Upper lobe of left lung (tissue), 6 donors: ENCODE measurements around the gene MMP24. TPM values are rescaled to one million over a fixed set of nuclear protein-coding genes. Genes with fewer than 3 reads are reported as not detected.

ENCODE experiments used
- ATAC-seq, 2 donors: fragments of 200-7000 bp; cut with Tn5 transposase; one replicate each; pipeline ENCODE4 v1.9.1; 2022; ENCODE audit warnings: mild to moderate bottlenecking in 2 of 2, moderate library complexity in 2 of 2; ENCODE audit not compliant: low FRiP score in 2 of 2
- DNase-seq, 2 donors: peaks; one replicate each; pipeline ENCODE4 v3.0.0-alpha.2; 2019 to 2020
- H3K27ac ChIP-seq, 4 donors: fragments of 200-600 bp; sonication (generic); one replicate each; pipeline ENCODE4 v1.5.1; 2016 to 2019
- H3K27me3 ChIP-seq, 4 donors: fragments of 200-600 bp; sonication (generic); one replicate each; pipeline ENCODE4 v1.5.1; 2017 to 2019
- H3K36me3 ChIP-seq, 4 donors: fragments of 200-600 bp; sonication (generic); one replicate each; pipeline ENCODE4 v1.5.1; 2016 to 2019
- H3K4me1 ChIP-seq, 4 donors: fragments of 200-600 bp; sonication (generic); one replicate each; pipeline ENCODE4 v1.5.1; 2018 to 2019
- H3K4me3 ChIP-seq, 4 donors: fragments of 200-600 bp; sonication (generic); one replicate each; pipeline ENCODE4 v1.5.1; 2017 to 2019; ENCODE audit warnings: mild to moderate bottlenecking in 2 of 4, moderate library complexity in 1 of 4
- H3K9me3 ChIP-seq, 4 donors: fragments of 200-600 bp; sonication (generic); one replicate each; pipeline ENCODE4 v1.5.1; 2018 to 2019
- EP300 ChIP-seq, 4 donors: sonication (generic); formaldehyde crosslinking; IDR thresholded peaks; one replicate each; pipeline ENCODE4 v1.5.1; 2017; ENCODE audit warnings: antibody characterized with exemption in 4 of 4, control low read depth in 2 of 4
- POLR2A ChIP-seq, 4 donors: fragments of 450-650 bp; IDR thresholded peaks; one replicate each; pipeline ENCODE4 v1.5.1; 2016 to 2017; ENCODE audit warnings: antibody characterized with exemption in 4 of 4, mild to moderate bottlenecking in 2 of 4
- POLR2AphosphoS5 ChIP-seq, 2 donors: sonication (generic); formaldehyde crosslinking; IDR thresholded peaks; one replicate each; pipeline ENCODE4 v1.5.1; 2017; ENCODE audit warnings: antibody characterized with exemption in 2 of 2
- WGBS, 2 donors: methylation state at CpG; one replicate each; pipeline ENCODE4 v1.1.5; 2017 to 2018; 5-methylcytosine and 5-hydroxymethylcytosine counted together
- total RNA-seq, 6 donors: library from RNA; depleted of rRNA in 4 of 6; stranded (reverse); fragments of >200 nt in 4 of 6; gene quantifications; one replicate each; pipeline versions ENCODE4 v1.1.0 to v1.2.1, GENCODE V29; 2016 to 2021
- TF ChIP-seq, protein P1 (sequence below), 6 experiments: fragments of 450-650 bp in 4 of 6; fragments of 200-600 bp in 2 of 6; sonication (generic) in 2 of 6; IDR thresholded peaks; one replicate each; pipeline ENCODE4 v1.5.1; 2016 to 2019; ENCODE audit warnings: antibody characterized with exemption in 6 of 6
- donor health status: DM: no; HTN: no; CAD: no; lungs with moderate emphysema.
- donor health status: DM: no; HTN: yes; CAD: no; lungs with severe emphysema.

Gene MMP24
- total RNA-seq, 6 donors from 2014 or later = 7.3 to 25.4 (median 15.6) TPM

DNA sequence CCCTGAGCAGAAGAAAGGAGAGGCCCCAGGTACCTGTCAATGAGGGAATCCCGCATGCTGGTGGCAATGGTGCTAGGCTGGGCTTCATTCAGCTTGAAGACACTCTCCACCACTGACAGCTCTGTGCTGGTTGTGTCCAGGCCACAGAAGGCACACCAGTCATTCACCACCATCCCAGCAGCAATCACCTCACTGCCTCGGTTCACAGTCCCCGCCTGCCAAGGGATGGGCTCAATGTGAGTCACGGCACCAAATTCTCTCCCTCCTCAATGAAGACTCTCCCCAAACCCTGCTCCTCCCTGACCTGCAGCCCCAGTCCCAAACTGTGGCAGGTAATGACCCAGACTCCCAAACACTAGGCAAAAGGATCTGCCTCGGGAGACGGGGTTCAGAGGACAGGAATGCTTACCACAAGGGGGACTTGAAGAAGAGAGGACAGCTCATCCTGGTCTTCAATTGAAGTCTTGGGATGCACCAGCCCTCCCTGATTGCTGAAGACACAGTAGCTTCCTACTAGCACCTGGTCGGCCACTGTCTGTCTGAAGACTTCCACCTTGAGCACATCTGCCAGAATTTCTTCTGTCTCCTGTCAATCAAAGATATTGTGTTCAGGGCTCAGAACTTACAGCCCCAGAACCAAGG, 53.2 kb downstream of the MMP24 start:
- TF ChIP-seq POLR2AphosphoS5 (IDR thresholded peaks at IDR 0.05) (no peak), EP300 (IDR thresholded peaks at IDR 0.05) (no peak)
- TF ChIP-seq, protein P1, sequence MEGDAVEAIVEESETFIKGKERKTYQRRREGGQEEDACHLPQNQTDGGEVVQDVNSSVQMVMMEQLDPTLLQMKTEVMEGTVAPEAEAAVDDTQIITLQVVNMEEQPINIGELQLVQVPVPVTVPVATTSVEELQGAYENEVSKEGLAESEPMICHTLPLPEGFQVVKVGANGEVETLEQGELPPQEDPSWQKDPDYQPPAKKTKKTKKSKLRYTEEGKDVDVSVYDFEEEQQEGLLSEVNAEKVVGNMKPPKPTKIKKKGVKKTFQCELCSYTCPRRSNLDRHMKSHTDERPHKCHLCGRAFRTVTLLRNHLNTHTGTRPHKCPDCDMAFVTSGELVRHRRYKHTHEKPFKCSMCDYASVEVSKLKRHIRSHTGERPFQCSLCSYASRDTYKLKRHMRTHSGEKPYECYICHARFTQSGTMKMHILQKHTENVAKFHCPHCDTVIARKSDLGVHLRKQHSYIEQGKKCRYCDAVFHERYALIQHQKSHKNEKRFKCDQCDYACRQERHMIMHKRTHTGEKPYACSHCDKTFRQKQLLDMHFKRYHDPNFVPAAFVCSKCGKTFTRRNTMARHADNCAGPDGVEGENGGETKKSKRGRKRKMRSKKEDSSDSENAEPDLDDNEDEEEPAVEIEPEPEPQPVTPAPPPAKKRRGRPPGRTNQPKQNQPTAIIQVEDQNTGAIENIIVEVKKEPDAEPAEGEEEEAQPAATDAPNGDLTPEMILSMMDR (IDR thresholded peaks at IDR 0.05) = no peak
- H3K27me3 ChIP-seq = no peaks in the 10 kb centered on the region
- ATAC-seq = no peak
- H3K4me1 ChIP-seq = peaks cover 29 to 48% (median 33%) of the 10 kb centered on the region in 4 donors
- 88 to 98% methylated on average over 5 to 7 of the region's 7 CpGs for WGBS, 2 donors
- peaks cover 5 to 54% (median 29%) of the 10 kb centered on the region in 4 donors for H3K36me3 ChIP-seq
- H3K27ac ChIP-seq = peak overlapping the region in 1 of 4 donors; percentile 96
- no peak overlapping the region for H3K4me3 ChIP-seq
- DNase-seq = no peak
- no peaks in the 10 kb centered on the region for H3K9me3 ChIP-seq

DNA sequence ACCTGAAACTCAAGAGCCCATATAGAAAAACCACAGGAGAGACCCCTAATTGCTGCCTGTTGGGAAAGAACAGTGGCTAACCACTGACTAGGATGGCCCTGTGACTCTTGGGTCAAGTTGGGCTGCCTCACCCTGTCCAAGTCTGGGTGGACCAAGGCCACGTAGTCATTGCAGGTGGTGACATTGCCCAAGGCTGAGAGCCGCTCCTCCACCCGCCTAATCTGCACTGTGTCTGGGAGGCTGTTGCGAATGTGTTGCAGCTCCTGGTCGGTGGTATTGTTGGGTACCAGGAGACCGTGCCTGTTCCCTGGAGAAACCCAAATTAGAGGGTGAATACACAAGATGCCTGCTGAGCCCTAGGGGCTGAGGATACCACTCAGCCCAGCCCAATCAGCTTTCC, 54.0 kb downstream of the MMP24 start:
- no peak overlapping the region for H3K4me3 ChIP-seq
- no peak overlapping the region for H3K27ac ChIP-seq
- no peak for ATAC-seq
- no peaks in the 10 kb centered on the region for H3K27me3 ChIP-seq
- H3K9me3 ChIP-seq = no peaks in the 10 kb centered on the region
- WGBS, 2 donors = 87 to 95% methylated on average over 6 of the region's 6 CpGs
- H3K36me3 ChIP-seq = peaks cover 5 to 45% (median 25%) of the 10 kb centered on the region in 4 donors
- TF ChIP-seq POLR2AphosphoS5 (IDR thresholded peaks at IDR 0.05) (no peak), EP300 (IDR thresholded peaks at IDR 0.05) (no peak), POLR2A (IDR thresholded peaks at IDR 0.05) (no peak)
- TF ChIP-seq, protein P1 (IDR thresholded peaks at IDR 0.05) = no peak
- no peak for DNase-seq
- H3K4me1 ChIP-seq = peaks cover 33 to 49% (median 36%) of the 10 kb centered on the region in 4 donors

DNA sequence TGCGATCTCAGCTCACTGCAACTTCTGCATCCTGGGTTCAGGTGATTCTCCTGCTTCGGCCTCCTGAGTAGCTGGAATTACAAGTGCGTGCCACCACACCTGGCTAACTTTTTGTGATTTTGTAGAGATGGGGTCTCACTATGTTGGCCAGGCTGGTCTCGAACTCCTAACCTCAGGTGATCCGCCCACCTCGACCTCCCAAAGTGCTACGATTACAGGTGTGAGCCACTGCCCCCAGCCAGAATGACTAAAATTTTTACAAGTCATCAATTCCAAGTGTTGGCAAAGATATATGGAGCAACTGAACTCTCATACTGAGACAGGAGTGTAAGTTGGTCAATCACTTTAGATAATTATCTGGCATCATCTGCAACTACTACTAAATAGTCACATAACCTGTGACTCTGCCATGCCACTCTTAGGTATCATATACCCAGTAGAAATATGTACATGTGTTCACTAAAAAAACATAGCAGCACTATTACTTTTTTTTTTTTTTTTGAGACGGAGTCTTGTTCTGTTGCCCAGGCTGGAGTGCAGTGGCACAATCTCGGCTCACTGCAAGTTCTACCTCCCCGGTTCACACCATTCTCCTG, 55.1 kb downstream of the MMP24 start:
- peaks cover 22 to 39% (median 27%) of the 10 kb centered on the region in 4 donors for H3K4me1 ChIP-seq
- H3K9me3 ChIP-seq = no peaks in the 10 kb centered on the region
- DNase-seq = no peak
- ATAC-seq = no peak
- 95 to 96% methylated on average over 10 of the region's 10 CpGs for WGBS, 2 donors
- H3K27me3 ChIP-seq = no peaks in the 10 kb centered on the region
- no peak overlapping the region for H3K27ac ChIP-seq
- peaks cover 5 to 36% (median 23%) of the 10 kb centered on the region in 4 donors for H3K36me3 ChIP-seq
- no peak overlapping the region for H3K4me3 ChIP-seq
- TF ChIP-seq, protein P1 (IDR thresholded peaks at IDR 0.05) = no peak
- TF ChIP-seq POLR2A (IDR thresholded peaks at IDR 0.05) (no peak), POLR2AphosphoS5 (IDR thresholded peaks at IDR 0.05) (no peak)

DNA sequence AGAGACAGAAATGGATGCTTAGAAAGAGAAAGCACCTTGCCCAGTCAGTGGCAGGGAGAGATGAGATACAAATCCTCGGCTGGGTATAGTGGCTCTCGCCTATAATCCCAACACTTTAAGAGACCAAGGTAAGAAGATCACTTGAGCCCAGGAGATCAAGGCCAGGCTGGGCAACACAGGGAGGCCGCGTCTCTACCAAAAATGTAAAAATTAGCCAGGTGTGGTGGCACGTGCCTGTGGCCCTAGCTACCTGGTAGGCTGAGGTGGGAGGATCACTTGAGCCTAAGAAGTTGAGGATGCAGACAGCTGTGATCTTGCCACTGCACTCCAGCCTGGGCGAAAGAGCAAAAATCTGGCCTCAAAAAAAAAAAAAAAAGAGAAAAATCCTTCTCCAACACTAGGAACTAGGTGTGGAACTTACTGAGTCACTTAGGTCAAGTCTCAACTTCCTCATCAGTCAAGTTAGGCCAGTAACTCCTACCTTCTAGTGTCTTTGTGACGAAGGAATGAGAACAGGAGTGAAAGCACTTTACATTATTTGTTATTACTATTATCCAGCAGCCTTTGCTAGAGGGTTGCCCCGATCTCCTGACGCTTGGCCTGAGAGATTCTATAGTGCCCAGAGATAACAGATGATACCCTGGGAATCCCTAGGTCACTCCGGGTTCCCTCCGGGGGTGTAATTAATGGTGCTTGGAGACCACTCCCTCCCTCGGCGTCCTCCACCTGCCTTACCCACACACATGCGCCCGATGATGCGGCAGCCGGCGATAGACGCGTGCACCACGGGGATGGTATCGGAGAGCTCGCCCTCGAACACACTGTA, 57.2 kb downstream of the MMP24 start:
- H3K27me3 ChIP-seq = no peaks in the 10 kb centered on the region
- H3K9me3 ChIP-seq = no peaks in the 10 kb centered on the region
- TF ChIP-seq EP300 (IDR thresholded peaks at IDR 0.05) (no peak), POLR2A (IDR thresholded peaks at IDR 0.05) (no peak), POLR2AphosphoS5 (IDR thresholded peaks at IDR 0.05) (no peak)
- TF ChIP-seq, protein P1 (IDR thresholded peaks at IDR 0.05) = no peak
- H3K36me3 ChIP-seq = peaks cover 5 to 31% (median 20%) of the 10 kb centered on the region in 4 donors
- peak overlapping the region; percentile 80 to 99 (median 90) for H3K4me3 ChIP-seq
- DNase-seq (no peak), ATAC-seq (peak; percentile 1 to 22)
- peaks cover 10 to 25% (median 18%) of the 10 kb centered on the region in 4 donors for H3K4me1 ChIP-seq
- WGBS, 2 donors = 22 to 29% methylated on average over 17 to 24 of the region's 24 CpGs
- peak overlapping the region; percentile 84 to 90 (median 84) for H3K27ac ChIP-seq
